GM21381 (cell line): Measurements from ENCODE around the gene GPATCH4.

ENCODE experiments used
- ATAC-seq: cut with Tn5 transposase; IDR thresholded peaks from one replicate; pipeline ENCODE4 v1.9.1; 2021; ENCODE audit warnings: mild to moderate bottlenecking, moderate library complexity; ENCODE audit not compliant: unreplicated experiment

The GPATCH4 gene

GRCh38 chr1:156551066-156551643 lies 50.1 kb downstream of the GPATCH4 start:
- no peak for ATAC-seq

GRCh38 chr1:156550346-156550745 lies 50.9 kb downstream of the GPATCH4 start:
- ATAC-seq, result no peak

GRCh38 chr1:156549831-156550230 lies 51.4 kb downstream of the GPATCH4 start:
- no peak for ATAC-seq

GRCh38 chr1:156549390-156549789 lies 51.9 kb downstream of the GPATCH4 start:
- no peak for ATAC-seq

- ATAC-seq, result no peak
These were observed 53.3 kb downstream of the GPATCH4 start for GRCh38 chr1:156547982-156548381.

DNA sequence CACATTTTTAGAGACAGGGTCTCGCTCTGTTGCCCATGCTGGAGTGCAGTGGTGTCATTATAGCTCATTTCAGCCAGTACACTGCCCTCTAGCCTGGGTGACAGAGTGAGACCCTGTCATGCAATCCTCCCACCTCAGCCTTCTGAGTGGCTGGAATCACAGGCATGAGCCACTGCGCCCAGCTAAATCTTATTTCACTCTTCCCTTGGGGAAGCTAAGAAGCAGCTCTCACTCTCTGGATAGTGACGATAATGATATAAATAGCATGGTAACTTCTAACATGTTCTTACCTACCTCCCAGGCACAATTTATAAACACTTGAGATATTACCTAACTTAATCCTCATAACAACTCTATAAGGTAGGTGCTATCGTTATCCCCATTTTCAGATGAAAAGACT lies 53.8 kb downstream of the GPATCH4 start:
- ATAC-seq, result no peak

DNA sequence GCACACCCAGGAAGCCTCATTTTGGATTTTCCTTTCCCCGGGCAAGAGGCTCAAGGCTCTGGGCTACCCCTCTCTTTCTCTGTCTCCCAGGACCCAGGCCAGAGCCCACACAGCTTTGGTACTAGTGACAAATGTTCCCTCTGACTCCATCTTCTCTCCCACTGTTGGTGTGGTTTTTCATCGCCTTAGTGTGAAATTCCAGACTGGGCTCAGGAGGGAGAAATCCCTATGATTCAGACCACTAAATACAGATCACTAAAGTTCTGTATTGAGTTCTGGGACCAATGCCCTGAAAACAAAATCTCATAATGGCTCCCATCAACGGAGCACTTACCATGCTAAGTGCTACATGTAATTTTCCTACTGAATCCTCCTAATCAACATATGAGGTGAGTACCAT lies 55.0 kb downstream of the GPATCH4 start:
- no peak for ATAC-seq

DNA sequence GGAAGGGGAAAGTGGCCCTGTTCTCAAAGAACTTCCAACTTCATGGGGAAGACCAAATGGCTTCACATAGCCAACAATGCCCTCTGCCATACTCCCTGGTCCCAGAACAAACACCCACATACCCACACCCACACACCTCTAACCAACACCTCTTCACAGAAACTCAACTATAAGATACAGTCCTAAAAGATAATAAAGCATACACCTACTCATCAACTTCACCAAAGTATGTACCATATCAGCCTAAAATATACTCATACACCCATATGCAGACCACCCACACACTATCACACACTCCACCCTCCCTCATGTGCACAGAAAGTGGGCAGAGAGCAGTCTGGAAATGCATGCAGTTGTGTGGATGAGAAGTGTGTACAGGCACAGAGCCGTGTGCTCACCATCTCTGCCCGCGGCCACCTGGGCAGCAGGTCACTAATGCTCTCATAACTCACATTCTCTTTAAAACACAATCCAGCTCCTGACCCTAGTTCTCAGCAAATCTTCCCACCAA lies 56.6 kb downstream of the GPATCH4 start:
- ATAC-seq, result no peak
